ENCODE results near the gene FAM228B.
"Not testable (repeated sequence)": the region's sequence is repeated elsewhere in the genome, so short reads cannot be mapped to it uniquely, and the experiment has no call there.

Gene FAM228B

GRCh38 chr2:24104110-24104650, 19.1 kb upstream of the FAM228B start:
- DNase-seq = no peak

GRCh38 chr2:24104906-24105305, 18.4 kb upstream of the FAM228B start:
- DNase-seq = no peak

GRCh38 chr2:24105816-24106215, 17.5 kb upstream of the FAM228B start:
- DNase-seq = no peak

DNA sequence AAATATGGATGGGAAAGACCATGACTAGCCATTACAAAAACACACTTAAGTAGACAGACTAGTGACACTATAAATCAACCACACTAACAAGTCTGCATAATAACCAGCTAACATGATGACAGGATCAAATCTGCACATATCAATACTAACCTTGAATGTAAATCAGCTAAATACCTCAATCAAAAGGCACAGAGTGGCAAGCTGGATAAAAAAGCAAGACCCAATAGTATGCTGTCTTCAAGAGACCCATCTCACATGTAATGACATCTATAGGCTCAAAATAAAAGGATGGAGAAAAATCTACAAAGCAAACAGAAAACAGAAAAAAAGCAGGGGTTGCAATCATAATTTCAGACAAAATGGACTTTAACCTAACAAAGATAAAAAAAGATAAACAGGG, 16.5 kb upstream of the FAM228B start:
- DNase-seq = no peak

DNA sequence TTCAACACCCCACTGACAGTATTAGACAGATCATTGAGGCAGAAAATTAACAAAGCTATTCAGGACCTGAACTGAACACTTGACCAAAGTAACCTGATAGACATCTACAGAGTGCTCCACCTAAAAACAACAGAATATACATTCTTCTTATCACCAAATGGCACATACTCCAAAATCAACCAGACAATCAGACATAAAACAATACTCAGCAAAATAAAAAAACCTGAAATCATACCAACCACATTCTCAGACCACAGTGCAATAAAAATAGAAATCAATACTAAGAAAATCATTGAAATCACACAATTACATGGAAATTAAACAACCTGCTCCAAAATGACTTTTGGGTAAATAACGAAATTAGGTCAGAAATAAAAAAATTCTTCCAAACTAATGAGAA, 15.9 kb upstream of the FAM228B start:
- DNase-seq = no peak

GRCh38 chr2:24109431-24109830, 13.8 kb upstream of the FAM228B start:
- not testable (repeated sequence) for DNase-seq

- no peak for DNase-seq
Observed at GRCh38 chr2:24110660-24111303, 12.5 kb upstream of the FAM228B start.

DNA sequence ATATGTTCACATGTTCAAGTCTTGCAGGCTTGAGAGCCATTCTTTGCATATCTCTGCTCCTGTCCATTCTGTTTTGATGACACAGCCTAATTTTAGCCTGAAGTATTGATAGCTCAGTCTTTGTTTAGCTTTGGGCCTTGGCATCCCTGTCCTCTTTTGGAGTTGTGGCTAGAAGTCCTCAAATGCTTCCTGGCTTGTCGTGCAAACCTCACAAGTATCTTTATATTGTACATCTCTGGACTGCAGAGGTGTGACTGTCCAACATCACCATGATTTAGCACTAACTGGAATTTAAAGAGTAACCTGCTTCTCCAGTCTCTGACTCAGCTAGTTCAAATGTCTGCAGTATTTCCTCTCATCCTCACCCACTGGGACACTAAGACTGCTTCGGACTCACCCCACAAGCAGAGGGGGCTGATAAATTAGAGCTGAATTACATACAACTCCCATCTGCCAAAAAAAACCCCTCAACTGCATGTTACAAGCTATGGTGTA, 11.8 kb upstream of the FAM228B start:
- DNase-seq = no peak

DNA sequence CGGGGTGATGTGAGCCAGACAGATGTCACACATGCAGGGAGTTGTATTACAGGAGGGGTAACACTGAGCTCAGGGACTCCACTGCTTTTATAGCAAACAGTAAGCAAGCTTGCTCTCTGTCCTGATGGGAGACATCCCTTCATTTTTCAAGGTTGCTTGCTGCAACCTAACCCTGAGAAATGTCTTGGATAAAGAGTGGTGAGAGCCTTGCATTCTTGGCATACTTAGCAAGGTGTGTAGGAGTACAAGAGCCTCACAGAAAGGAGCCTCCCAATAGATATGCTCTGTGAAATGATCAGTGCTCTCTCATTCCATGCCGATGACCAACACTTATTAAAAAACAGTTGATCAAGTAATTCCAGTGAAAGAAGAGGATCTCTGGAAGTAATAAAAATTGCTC, 8.2 kb upstream of the FAM228B start:
- DNase-seq = no peak

DNA sequence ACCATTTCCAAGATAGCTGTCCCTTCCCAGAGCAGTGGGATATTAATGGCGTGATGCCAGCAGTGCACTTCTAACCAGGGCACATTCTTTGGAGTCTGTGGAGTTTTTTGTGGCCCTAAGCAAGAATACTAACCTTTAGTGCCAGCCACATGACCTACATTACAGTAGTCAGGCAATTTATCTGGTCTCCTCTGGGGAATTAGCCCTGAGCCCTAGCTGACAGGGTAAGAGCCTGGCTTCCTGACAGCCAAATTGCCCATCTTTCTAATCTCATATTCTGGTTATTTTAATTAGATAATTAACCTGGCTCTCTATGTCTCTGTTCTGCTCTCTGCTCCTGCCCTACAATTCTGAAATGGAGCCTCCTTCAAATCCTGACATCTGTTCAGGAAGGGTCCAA, 5.4 kb upstream of the FAM228B start:
- DNase-seq = no peak

DNA sequence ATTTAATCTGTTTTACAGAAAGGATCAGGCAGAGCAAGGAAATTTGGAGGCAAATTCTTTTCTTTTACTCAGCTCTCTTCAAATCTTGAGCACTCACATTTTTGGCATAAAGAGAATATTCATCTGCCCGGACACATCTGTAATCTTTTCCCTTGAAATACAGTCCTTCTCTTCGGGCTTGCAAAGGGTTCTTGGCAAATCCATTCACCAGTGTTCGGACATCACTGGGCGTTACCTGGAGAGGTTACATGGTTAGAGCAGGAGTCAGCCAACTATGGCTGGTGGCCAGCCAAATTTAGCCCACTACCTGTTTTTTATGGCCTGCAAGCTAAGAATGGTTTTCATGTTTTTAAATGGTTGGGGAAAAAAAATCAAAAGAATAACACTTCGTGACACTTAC, 2.2 kb upstream of the FAM228B start:
- no peak for DNase-seq

- no peak for DNase-seq
Observed at GRCh38 chr2:24121469-24121868, 1.8 kb upstream of the FAM228B start.

- DNase-seq = no peak
Observed at GRCh38 chr2:24122366-24123194, 689 bp upstream of the FAM228B start.

- no peak for DNase-seq
Observed at GRCh38 chr2:24123922-24124580, 782 bp downstream of the FAM228B start.

DNA sequence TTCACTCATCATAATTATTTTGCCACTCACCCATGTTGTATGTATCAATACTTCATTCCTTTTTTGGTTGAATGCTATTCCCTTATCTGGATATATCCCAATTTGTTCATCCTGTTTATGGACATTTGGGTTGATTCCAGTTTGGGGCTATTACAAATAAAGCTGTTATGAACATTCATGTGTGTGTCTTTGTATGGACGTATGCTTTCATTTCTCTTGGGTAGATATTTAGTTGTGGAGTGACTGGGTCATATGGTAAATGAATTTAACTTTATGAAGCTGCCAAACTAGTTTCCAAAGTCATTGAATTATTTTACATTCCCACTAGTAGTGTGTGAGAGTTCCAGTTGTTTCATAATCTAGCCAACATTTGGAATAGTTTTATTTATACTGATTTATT, 2.7 kb downstream of the FAM228B start:
- DNase-seq = no peak

DNA sequence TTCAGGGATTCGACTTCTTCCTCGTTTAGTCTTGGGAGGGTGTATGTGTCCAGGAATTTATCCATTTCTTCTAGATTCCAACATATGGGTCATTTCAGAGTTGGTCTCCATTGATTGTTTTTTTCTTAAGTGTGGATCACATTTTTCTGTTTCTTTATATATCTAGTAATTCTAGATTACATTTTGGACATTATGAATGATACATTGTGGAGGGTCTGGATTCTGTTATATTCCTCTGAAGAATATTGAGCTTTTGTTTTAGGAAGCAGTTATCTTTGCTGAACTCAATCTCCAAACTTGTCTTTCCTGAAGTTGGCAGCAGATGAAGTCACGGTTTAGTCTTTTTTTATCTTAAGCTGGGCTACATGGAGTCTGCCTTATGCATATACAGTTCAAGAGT, 9.3 kb downstream of the FAM228B start:
- no peak for DNase-seq

DNA sequence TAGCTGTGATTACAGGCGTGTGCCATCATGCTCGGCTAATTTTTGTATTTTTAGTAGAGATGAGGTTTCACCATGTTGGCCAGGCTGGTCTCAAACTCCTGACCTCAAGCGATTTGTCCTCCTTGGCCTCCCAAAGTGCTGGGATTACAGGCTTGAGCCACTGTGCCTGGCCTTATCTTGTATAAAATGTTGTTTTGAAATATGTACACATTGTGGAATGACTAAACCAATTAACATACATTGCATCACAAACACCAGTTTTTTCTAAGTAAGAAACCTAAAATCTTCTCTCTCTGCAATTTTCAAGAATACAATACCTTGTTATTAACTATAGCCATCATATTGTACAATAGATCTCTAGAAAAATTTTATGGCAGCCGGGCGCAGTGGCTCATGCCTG, 17.0 kb downstream of the FAM228B start:
- not testable (repeated sequence) for DNase-seq

DNA sequence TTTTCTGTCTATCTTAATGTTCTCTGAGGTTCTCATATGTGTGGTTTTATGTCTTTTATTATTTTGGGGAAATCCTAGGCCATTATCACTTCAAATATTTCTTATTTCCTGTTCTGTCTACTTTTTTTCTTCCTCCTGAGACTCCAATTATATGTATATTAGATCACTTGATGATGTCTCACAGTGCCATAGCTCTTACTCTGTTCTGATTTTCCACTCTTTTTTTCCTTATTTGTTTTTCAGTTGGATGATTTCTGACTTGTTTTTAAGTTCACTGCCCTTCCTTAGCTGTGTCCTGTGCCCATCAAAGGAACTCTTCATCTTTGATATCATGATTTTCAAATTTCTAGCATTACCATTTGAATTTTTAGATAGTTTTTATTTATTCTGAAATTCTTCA, 24.1 kb downstream of the FAM228B start:
- DNase-seq = no peak

GRCh38 chr2:24152413-24153197, 29.3 kb downstream of the FAM228B start:
- DNase-seq = no peak

GRCh38 chr2:24153478-24153877, 30.2 kb downstream of the FAM228B start:
- no peak for DNase-seq

DNA sequence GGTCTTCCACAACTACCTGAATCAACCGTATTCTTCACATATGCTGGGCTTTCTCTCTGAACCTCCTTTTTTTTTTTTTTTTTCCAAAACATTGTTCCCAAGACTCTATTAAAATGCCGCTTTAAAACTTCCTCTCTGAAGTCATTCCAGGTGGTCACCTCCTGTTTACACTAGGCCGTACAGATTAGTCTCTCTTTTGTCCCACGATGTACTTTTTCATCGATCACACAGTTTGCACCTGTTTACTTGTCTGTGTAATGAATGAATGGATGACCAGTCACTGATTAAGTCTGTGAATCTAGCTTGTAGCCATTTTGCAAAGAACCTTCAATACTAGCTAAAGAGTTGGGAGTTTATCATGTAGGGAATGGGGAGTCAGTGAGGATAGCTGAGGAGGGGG, 34.9 kb downstream of the FAM228B start:
- DNase-seq = no peak

GRCh38 chr2:24159708-24160107, 36.4 kb downstream of the FAM228B start:
- no peak for DNase-seq

- DNase-seq = no peak
Observed at GRCh38 chr2:24160761-24161160, 37.5 kb downstream of the FAM228B start.

Measured in activated T-cell treated with anti-CD3 and anti-CD28 coated beads, Interleukin-2, amount 50 U/mL, for 1 hour (primary cell).